WTC11 (cell line): ENCODE results near the gene GLB1L3.

Source experiments
- ATF2 ChIP-seq: sonication (generic); formaldehyde crosslinking; IDR thresholded peaks from 2 replicates; pipeline ENCODE4 v1.8.1; 2022; ENCODE audit warnings: low read depth, missing genetic modification reagents, borderline replicate concordance
- CBFB ChIP-seq: sonication (generic); formaldehyde crosslinking; IDR thresholded peaks from 2 replicates; pipeline ENCODE4 v1.8.1; 2022; ENCODE audit warnings: mild to moderate bottlenecking, low read depth, missing genetic modification reagents
- CTCF ChIP-seq: fragments of 200-600 bp; IDR thresholded peaks from 2 replicates; pipeline ENCODE4 v1.8.0; 2022; ENCODE audit warnings: antibody characterized with exemption
- FOXJ3 ChIP-seq: sonication (generic); formaldehyde crosslinking; IDR thresholded peaks from 2 replicates; pipeline ENCODE4 v1.9.0; 2021; ENCODE audit warnings: missing genetic modification reagents, mild to moderate bottlenecking, borderline replicate concordance
- JUN ChIP-seq: sonication (generic); formaldehyde crosslinking; IDR thresholded peaks from 2 replicates; pipeline ENCODE4 v1.8.0; 2023; ENCODE audit warnings: mild to moderate bottlenecking, missing genetic modification reagents
- KAT7 ChIP-seq: sonication (generic); formaldehyde crosslinking; IDR thresholded peaks from 2 replicates; pipeline ENCODE4 v1.8.1; 2023; ENCODE audit warnings: missing genetic modification reagents, mild to moderate bottlenecking, borderline replicate concordance
- NR2C2 ChIP-seq: sonication (generic); formaldehyde crosslinking; IDR thresholded peaks from 2 replicates; pipeline ENCODE4 v1.8.0; 2022; ENCODE audit warnings: mild to moderate bottlenecking, missing genetic modification reagents
- NR3C1 ChIP-seq: sonication (generic); formaldehyde crosslinking; conservative IDR thresholded peaks from 2 replicates; pipeline ENCODE4 v1.8.1; 2023; ENCODE audit warnings: low read depth, mild to moderate bottlenecking, missing genetic modification reagents
- TEAD4 ChIP-seq: sonication (generic); formaldehyde crosslinking; IDR thresholded peaks from 2 replicates; pipeline ENCODE4 v1.8.0; 2022; ENCODE audit warnings: mild to moderate bottlenecking, missing genetic modification reagents
- USF1 ChIP-seq: sonication (generic); formaldehyde crosslinking; IDR thresholded peaks from 2 replicates; pipeline ENCODE4 v1.8.0; 2022; ENCODE audit warnings: mild to moderate bottlenecking, missing genetic modification reagents
- USF2 ChIP-seq: sonication (generic); formaldehyde crosslinking; IDR thresholded peaks from 2 replicates; pipeline ENCODE4 v1.8.1; 2023; ENCODE audit warnings: mild to moderate bottlenecking, missing genetic modification reagents, moderate library complexity
- ZNF219 ChIP-seq: sonication (generic); formaldehyde crosslinking; IDR thresholded peaks from 2 replicates; pipeline ENCODE4 v1.8.0; 2023; ENCODE audit warnings: missing genetic modification reagents, mild to moderate bottlenecking, borderline replicate concordance
- ZNF232 ChIP-seq: sonication (generic); formaldehyde crosslinking; IDR thresholded peaks from 2 replicates; pipeline ENCODE4 v1.8.0; 2022; ENCODE audit warnings: mild to moderate bottlenecking, missing genetic modification reagents
- ZNF416 ChIP-seq: fragments of 250-450 bp; sonication (Bioruptor Pico); IDR thresholded peaks from 2 replicates; pipeline ENCODE4 v1.9.0; 2021; ENCODE audit warnings: mild to moderate bottlenecking, inconsistent platforms

GRCh38 chr11:134287561-134287960 is 11.4 kb downstream of the GLB1L3 start:
- TF ChIP-seq ATF2 (no peak), USF2 (CRISPR knock-in tag) (no peak), FOXJ3 (CRISPR knock-in tag) (no peak), KAT7 (no peak), NR3C1 (CRISPR knock-in tag) (no peak), CTCF (no peak), TEAD4 (CRISPR knock-in tag) (no peak), USF1 (CRISPR knock-in tag) (no peak), NR2C2 (no peak), ZNF232 (no peak), ZNF416 (CRISPR knock-in tag) (no peak), CBFB (no peak), ZNF219 (CRISPR knock-in tag) (no peak), JUN (no peak)
